HepG2 (cell line): Measurements from ENCODE around the gene FAM120B. TPM values are rescaled to one million over a fixed set of nuclear protein-coding genes. Genes with fewer than 3 reads are reported as not detected.

Experiments used
- ARNT ChIP-seq: fragments of 450-650 bp; IDR thresholded peaks from 2 replicates; pipeline ENCODE4 v1.6.1; 2017
- CREB3 ChIP-seq: sonication (generic); formaldehyde crosslinking; IDR thresholded peaks from 2 replicates; pipeline ENCODE4 v1.5.0; 2020; ENCODE audit warnings: missing genetic modification reagents
- DR1 ChIP-seq: sonication (generic); formaldehyde crosslinking; IDR thresholded peaks from 2 replicates; pipeline ENCODE4 v1.8.0; 2021; ENCODE audit warnings: mild to moderate bottlenecking, missing genetic modification reagents, inconsistent platforms
- FIP1L1 ChIP-seq: fragments of 200-400 bp; formaldehyde crosslinking; IDR thresholded peaks from 2 replicates; pipeline ENCODE4 v1.6.1; 2018; ENCODE audit warnings: low read depth, mild to moderate bottlenecking, low read length, moderate library complexity, borderline replicate concordance; ENCODE audit not compliant: insufficient read depth
- HMG20A ChIP-seq: IDR thresholded peaks from 2 replicates; pipeline ENCODE4 v1.6.1; 2016; ENCODE audit warnings: borderline replicate concordance
- IKZF4 ChIP-seq: sonication (generic); formaldehyde crosslinking; IDR thresholded peaks from 2 replicates; pipeline ENCODE4 v1.5.1; 2020; ENCODE audit warnings: borderline replicate concordance, mild to moderate bottlenecking, low read depth, missing genetic modification reagents; ENCODE audit errors: not compliant biosample characterization
- MTA3 ChIP-seq: sonication (generic); formaldehyde crosslinking; IDR thresholded peaks from 2 replicates; pipeline ENCODE4 v1.4.0; 2020; ENCODE audit warnings: missing genetic modification reagents
- NFAT5 ChIP-seq: sonication (generic); formaldehyde crosslinking; IDR thresholded peaks from 2 replicates; pipeline ENCODE4 v1.4.0; 2020; ENCODE audit warnings: missing genetic modification reagents
- PAXIP1 ChIP-seq: sonication (generic); formaldehyde crosslinking; conservative IDR thresholded peaks from 2 replicates; pipeline ENCODE4 v1.4.0; 2020; ENCODE audit warnings: mild to moderate bottlenecking, missing genetic modification reagents, moderate library complexity
- SOX5 ChIP-seq: IDR thresholded peaks from 2 replicates; pipeline ENCODE4 v1.6.1; 2016; ENCODE audit warnings: borderline replicate concordance
- ZBTB7B ChIP-seq: sonication (generic); formaldehyde crosslinking; IDR thresholded peaks from 2 replicates; pipeline ENCODE4 v1.4.0; 2020; ENCODE audit warnings: missing genetic modification reagents
- ZBTB8A ChIP-seq: sonication (generic); formaldehyde crosslinking; IDR thresholded peaks from 2 replicates; pipeline ENCODE4 v1.4.0; 2020; ENCODE audit warnings: mild to moderate bottlenecking, low read depth, missing genetic modification reagents, borderline replicate concordance
- ZC3H4 ChIP-seq: sonication (generic); formaldehyde crosslinking; IDR thresholded peaks from 2 replicates; pipeline ENCODE4 v1.4.0; 2020; ENCODE audit warnings: missing genetic modification reagents, borderline replicate concordance
- ZNF362 ChIP-seq: sonication (generic); formaldehyde crosslinking; IDR thresholded peaks from 2 replicates; pipeline ENCODE4 v1.4.0; 2020; ENCODE audit warnings: missing genetic modification reagents, mild to moderate bottlenecking, borderline replicate concordance
- ZNF549 ChIP-seq: sonication (generic); formaldehyde crosslinking; IDR thresholded peaks from 2 replicates; pipeline ENCODE4 v1.5.0; 2020; ENCODE audit warnings: missing genetic modification reagents
- ZNF652 ChIP-seq: IDR thresholded peaks from 2 replicates; pipeline ENCODE4 v1.6.1; 2016; ENCODE audit warnings: low read depth, borderline replicate concordance
- ZSCAN31 ChIP-seq: sonication (generic); formaldehyde crosslinking; IDR thresholded peaks from 2 replicates; pipeline ENCODE4 v1.5.0; 2020; ENCODE audit warnings: low read depth, mild to moderate bottlenecking, missing genetic modification reagents
- polyA plus RNA-seq, 8 experiments: library from polyadenylated mRNA; depleted of rRNA in 3 of 8; stranded (reverse) in 7 of 8; unstranded in 1 of 8; fragments of >200 nt; fragmentation: Illumina TruSeq in 4 of 8; extraction: Trizol in 4 of 8; gene quantifications; 2 replicates each; pipeline versions ENCODE4 v1.2.1 to v1.2.3, GENCODE V29; 2011 to 2016; ENCODE audit warnings: low read depth in 4 of 8, missing spikeins in 1 of 8, mixed read lengths in 1 of 8; ENCODE audit not compliant: insufficient read depth in 1 of 8
- total RNA-seq, 5 experiments: library from RNA; depleted of rRNA; stranded (reverse); fragments of >200 nt; fragmentation: Illumina TruSeq; extraction: Trizol; gene quantifications; 2 replicates each; pipeline ENCODE4 v1.2.3, GENCODE V29; 2016; ENCODE audit warnings: low read depth in 1 of 5

FAM120B gene
- total and polyA plus RNA-seq, 2 of the 13 experiments (the other 11 are each of a cell fraction or from before 2014, with no cell fraction given), result 9.2 to 10.7 TPM

GRCh38 chr6:170366248-170366960 lies 59.8 kb downstream of the FAM120B start (continued):
- no peak for TF ChIP-seq CREB3 (CRISPR knock-in tag)
- TF ChIP-seq FIP1L1, result no peak
- no peak for TF ChIP-seq NFAT5 (CRISPR knock-in tag)
- peak; percentile 92 for TF ChIP-seq ZNF362
- peak; percentile 78; the same call in 1 of the 2 replicates for TF ChIP-seq SOX5
- peak; percentile 69 for TF ChIP-seq PAXIP1 (CRISPR knock-in tag)
- TF ChIP-seq ZBTB8A, result no peak
- TF ChIP-seq MTA3 (CRISPR knock-in tag), result no peak
- TF ChIP-seq HMG20A (CRISPR knock-in tag), result peak; percentile 76; the same call in 1 of the 2 replicates
- TF ChIP-seq ZSCAN31 (CRISPR knock-in tag), result peak; percentile 59; the same call in 1 of the 2 replicates
- no peak for TF ChIP-seq ZNF549 (CRISPR knock-in tag)
- TF ChIP-seq ZBTB7B (CRISPR knock-in tag), result peak; percentile 46; the same call in 1 of the 2 replicates
- no peak for TF ChIP-seq ARNT
- no peak for TF ChIP-seq ZC3H4 (CRISPR knock-in tag)
- TF ChIP-seq DR1 (CRISPR knock-in tag), result 0 out of 2 replicates have a peak, but pooled peaks have one; percentile 32
- TF ChIP-seq ZNF652 (CRISPR knock-in tag), result no peak
- no peak for TF ChIP-seq IKZF4 (CRISPR knock-in tag)
